GM21515 (cell line): ENCODE data around the gene TCP10L.
"Not testable (repeated sequence)": the region's sequence is repeated elsewhere in the genome, so short reads cannot be mapped to it uniquely, and the experiment has no call there.

Experiments used
- ATAC-seq: cut with Tn5 transposase; IDR thresholded peaks from one replicate; pipeline ENCODE4 v1.9.1; 2021; ENCODE audit not compliant: unreplicated experiment

TCP10L gene

GRCh38 chr21:32585042-32585710 is at the start of gene TCP10L:
TSS of gene TCP10L (minus strand) at chr21:32585523. CDS start at chr21:32584304, 1,219 bp downstream.
- no peak for ATAC-seq

GRCh38 chr21:32626621-32627196 is 41.4 kb upstream of the TCP10L start:
- ATAC-seq, result no peak

- ATAC-seq, result not testable (repeated sequence)
These were observed 32.9 kb upstream of the TCP10L start for GRCh38 chr21:32618218-32618617.

- no peak for ATAC-seq
These were observed 28.2 kb upstream of the TCP10L start for GRCh38 chr21:32613436-32614043.

- no peak for ATAC-seq
These were observed 27.6 kb upstream of the TCP10L start for GRCh38 chr21:32612999-32613337.

GRCh38 chr21:32612075-32612998 is 27.0 kb upstream of the TCP10L start, which contains the start of gene CFAP298:
TSS of gene CFAP298 (minus strand) at chr21:32612377. CDS start at chr21:32612243, 134 bp downstream.
- ATAC-seq, result peak; percentile 93

- peak; percentile 17 for ATAC-seq
These were observed 26.2 kb upstream of the TCP10L start for GRCh38 chr21:32611471-32611997.

GRCh38 chr21:32610940-32611339 is 25.6 kb upstream of the TCP10L start:
- not testable (repeated sequence) for ATAC-seq

GRCh38 chr21:32608851-32609250 is 23.5 kb upstream of the TCP10L start:
- ATAC-seq, result no peak

GRCh38 chr21:32605469-32605868 is 20.1 kb upstream of the TCP10L start:
- no peak for ATAC-seq

GRCh38 chr21:32604464-32604863 is 19.1 kb upstream of the TCP10L start:
- no peak for ATAC-seq

- no peak for ATAC-seq
These were observed 17.8 kb upstream of the TCP10L start for GRCh38 chr21:32603131-32603530.

GRCh38 chr21:32602099-32602498 is 16.8 kb upstream of the TCP10L start:
- ATAC-seq, result no peak

GRCh38 chr21:32599526-32599925 is 14.2 kb upstream of the TCP10L start:
- ATAC-seq, result no peak

GRCh38 chr21:32599091-32599490 is 13.8 kb upstream of the TCP10L start:
- no peak for ATAC-seq

GRCh38 chr21:32597205-32597604 is 11.9 kb upstream of the TCP10L start:
- no peak for ATAC-seq

- ATAC-seq, result no peak
These were observed 10.1 kb upstream of the TCP10L start for GRCh38 chr21:32595431-32595830.

GRCh38 chr21:32593690-32594089 is 8.4 kb upstream of the TCP10L start:
- ATAC-seq, result no peak

GRCh38 chr21:32592929-32593502 is 7.7 kb upstream of the TCP10L start:
- ATAC-seq, result no peak

GRCh38 chr21:32590130-32590529 is 4.8 kb upstream of the TCP10L start:
- no peak for ATAC-seq

- ATAC-seq, result no peak
These were observed 2.3 kb upstream of the TCP10L start for GRCh38 chr21:32587651-32588050.
